ENCODE data around the gene PPP3CA.
"Not testable (repeated sequence)": the region's sequence is repeated elsewhere in the genome, so short reads cannot be mapped to it uniquely, and the experiment has no call there.

DNA sequence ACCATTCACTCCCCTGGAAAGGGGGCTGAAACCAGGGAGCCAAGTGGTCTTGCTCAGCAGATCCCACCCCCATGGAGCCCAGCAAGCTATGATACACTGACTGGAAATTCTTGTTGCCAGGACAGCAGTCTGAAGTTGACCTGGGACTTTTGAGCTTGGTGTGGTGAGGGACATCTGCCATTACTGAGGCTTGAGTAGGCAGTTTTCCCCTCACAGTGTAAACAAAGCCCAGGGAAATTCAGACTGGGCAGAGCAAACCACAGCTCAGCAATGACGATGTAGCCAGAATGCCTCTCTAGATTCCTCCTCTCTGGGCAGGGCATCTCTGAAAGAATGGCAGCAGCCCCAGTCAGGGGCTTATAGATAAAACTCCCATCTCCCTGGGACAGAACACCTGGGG is 218.4 kb downstream of the PPP3CA start:
- TF ChIP-seq, protein P1, sequence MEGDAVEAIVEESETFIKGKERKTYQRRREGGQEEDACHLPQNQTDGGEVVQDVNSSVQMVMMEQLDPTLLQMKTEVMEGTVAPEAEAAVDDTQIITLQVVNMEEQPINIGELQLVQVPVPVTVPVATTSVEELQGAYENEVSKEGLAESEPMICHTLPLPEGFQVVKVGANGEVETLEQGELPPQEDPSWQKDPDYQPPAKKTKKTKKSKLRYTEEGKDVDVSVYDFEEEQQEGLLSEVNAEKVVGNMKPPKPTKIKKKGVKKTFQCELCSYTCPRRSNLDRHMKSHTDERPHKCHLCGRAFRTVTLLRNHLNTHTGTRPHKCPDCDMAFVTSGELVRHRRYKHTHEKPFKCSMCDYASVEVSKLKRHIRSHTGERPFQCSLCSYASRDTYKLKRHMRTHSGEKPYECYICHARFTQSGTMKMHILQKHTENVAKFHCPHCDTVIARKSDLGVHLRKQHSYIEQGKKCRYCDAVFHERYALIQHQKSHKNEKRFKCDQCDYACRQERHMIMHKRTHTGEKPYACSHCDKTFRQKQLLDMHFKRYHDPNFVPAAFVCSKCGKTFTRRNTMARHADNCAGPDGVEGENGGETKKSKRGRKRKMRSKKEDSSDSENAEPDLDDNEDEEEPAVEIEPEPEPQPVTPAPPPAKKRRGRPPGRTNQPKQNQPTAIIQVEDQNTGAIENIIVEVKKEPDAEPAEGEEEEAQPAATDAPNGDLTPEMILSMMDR (IDR thresholded peaks at IDR 0.05): not testable (repeated sequence)
- not testable (repeated sequence) for TF ChIP-seq POLR2AphosphoS5 (IDR thresholded peaks at IDR 0.05; ENCODE audit: low read depth, low read length)
